ENCODE data around the gene THSD7A. TPM values are rescaled to one million over a fixed set of nuclear protein-coding genes. Genes with fewer than 3 reads are reported as not detected.

THSD7A gene
- total and polyA plus RNA-seq, 4 donors: 0.15 to 2.7 (median 1.9) TPM

GRCh38 chr7:11743016-11743415 lies 89.0 kb downstream of the THSD7A start:
- 93% methylated on average over 3 of the region's 3 CpGs for WGBS
- Histone ChIP-seq H3K27ac (ENCODE audit: low read depth in 1 of 2, low read length in 2 of 2) (no peak overlapping the region), H3K27me3 (ENCODE audit: control insufficient read depth in 4 of 4, insufficient read depth in 4 of 4, low read length in 3 of 4) (no peaks in the 10 kb centered on the region), H3K4me3 (ENCODE audit: low read depth in 1 of 3, low read length in 3 of 3) (no peak overlapping the region), H3K9ac (ENCODE audit: low read depth in 1 of 2, low read length in 2 of 2) (no peak overlapping the region), H3K36me3 (ENCODE audit: control insufficient read depth in 4 of 4, insufficient read depth in 3 of 4, low read depth in 1 of 4, low read length in 3 of 4) (no peaks in the 10 kb centered on the region), H3K4me1 (ENCODE audit: control insufficient read depth in 4 of 4, insufficient read depth in 4 of 4, low read length in 3 of 4) (no peaks in the 10 kb centered on the region), H3K9me3 (ENCODE audit: control insufficient read depth in 4 of 4, low read length in 3 of 4) (no peaks in the 10 kb centered on the region)
- DNase-seq (ENCODE audit: low spot score): no peak
- TF ChIP-seq RAD21 (IDR thresholded peaks at IDR 0.05) (no peak), RXRA (IDR thresholded peaks at IDR 0.05) (no peak), GABPA (IDR thresholded peaks at IDR 0.05 in 1 of 2, conservative IDR thresholded peaks at IDR 0.05 in 1 of 2) (no peak), ZBTB33 (IDR thresholded peaks at IDR 0.05) (no peak)

- no peaks in the 10 kb centered on the region for H3K36me3 ChIP-seq (ENCODE audit: control insufficient read depth in 4 of 4, insufficient read depth in 3 of 4, low read depth in 1 of 4, low read length in 3 of 4)
- no peak for TF ChIP-seq RAD21 (IDR thresholded peaks at IDR 0.05)
- TF ChIP-seq EGR1 (IDR thresholded peaks at IDR 0.05; ENCODE audit: low read depth in 2 of 2): no peak
- TF ChIP-seq GABPA (IDR thresholded peaks at IDR 0.05 in 1 of 2, conservative IDR thresholded peaks at IDR 0.05 in 1 of 2): no peak
- H3K9ac ChIP-seq (ENCODE audit: low read depth in 1 of 2, low read length in 2 of 2): no peak overlapping the region
- no peak overlapping the region for H3K4me3 ChIP-seq (ENCODE audit: low read depth in 1 of 3, low read length in 3 of 3)
- no peak overlapping the region for H3K27ac ChIP-seq (ENCODE audit: low read depth in 1 of 2, low read length in 2 of 2)
- 68% methylated on average over 1 of the region's 1 CpG for whole genome bisulfite sequencing
- H3K9me3 ChIP-seq (ENCODE audit: control insufficient read depth in 4 of 4, low read length in 3 of 4): no peaks in the 10 kb centered on the region
- H3K4me1 ChIP-seq (ENCODE audit: control insufficient read depth in 4 of 4, insufficient read depth in 4 of 4, low read length in 3 of 4): no peaks in the 10 kb centered on the region
- no peak for DNase-seq (ENCODE audit: low spot score)
- no peaks in the 10 kb centered on the region for H3K27me3 ChIP-seq (ENCODE audit: control insufficient read depth in 4 of 4, insufficient read depth in 4 of 4, low read length in 3 of 4)
Observed at GRCh38 chr7:11742496-11742895, 89.5 kb downstream of the THSD7A start.

GRCh38 chr7:11737723-11738122 lies 94.3 kb downstream of the THSD7A start:
- Histone ChIP-seq H3K9me3 (ENCODE audit: control insufficient read depth in 4 of 4, low read length in 3 of 4) (no peaks in the 10 kb centered on the region), H3K4me1 (ENCODE audit: control insufficient read depth in 4 of 4, insufficient read depth in 4 of 4, low read length in 3 of 4) (no peaks in the 10 kb centered on the region), H3K9ac (ENCODE audit: low read depth in 1 of 2, low read length in 2 of 2) (no peak overlapping the region), H3K4me3 (ENCODE audit: low read depth in 1 of 3, low read length in 3 of 3) (no peak overlapping the region), H3K36me3 (ENCODE audit: control insufficient read depth in 4 of 4, insufficient read depth in 3 of 4, low read depth in 1 of 4, low read length in 3 of 4) (no peaks in the 10 kb centered on the region), H3K27me3 (ENCODE audit: control insufficient read depth in 4 of 4, insufficient read depth in 4 of 4, low read length in 3 of 4) (no peaks in the 10 kb centered on the region), H3K27ac (ENCODE audit: low read depth in 1 of 2, low read length in 2 of 2) (no peak overlapping the region)
- TF ChIP-seq SP1 (IDR thresholded peaks at IDR 0.05) (no peak), YY1 (IDR thresholded peaks at IDR 0.05) (no peak), CTCF (IDR thresholded peaks at IDR 0.05; ENCODE audit: low read depth, low read length, missing input control) (no peak), ZBTB33 (IDR thresholded peaks at IDR 0.05) (no peak), ATF3 (IDR thresholded peaks at IDR 0.05) (no peak), GABPA (IDR thresholded peaks at IDR 0.05 in 1 of 2, conservative IDR thresholded peaks at IDR 0.05 in 1 of 2) (no peak), RXRA (IDR thresholded peaks at IDR 0.05) (no peak), EGR1 (IDR thresholded peaks at IDR 0.05; ENCODE audit: low read depth in 2 of 2) (no peak), NR2F2 (IDR thresholded peaks at IDR 0.05) (no peak), TAF1 (conservative IDR thresholded peaks at IDR 0.05) (no peak), JUND (IDR thresholded peaks at IDR 0.05) (no peak), RAD21 (IDR thresholded peaks at IDR 0.05) (no peak), FOXA2 (IDR thresholded peaks at IDR 0.05) (no peak), HNF4A (conservative IDR thresholded peaks at IDR 0.05) (no peak), HNF4G (IDR thresholded peaks at IDR 0.05) (no peak), MAX (IDR thresholded peaks at IDR 0.05) (no peak), REST (IDR thresholded peaks at IDR 0.05) (no peak)
- DNase-seq (ENCODE audit: low spot score): no peak

All from liver (tissue), 9 donors.